ENCODE results near the gene ARF3.
A peak's percentile ranks its signal among the peaks of the same experiment; 100 is the strongest.

DNA sequence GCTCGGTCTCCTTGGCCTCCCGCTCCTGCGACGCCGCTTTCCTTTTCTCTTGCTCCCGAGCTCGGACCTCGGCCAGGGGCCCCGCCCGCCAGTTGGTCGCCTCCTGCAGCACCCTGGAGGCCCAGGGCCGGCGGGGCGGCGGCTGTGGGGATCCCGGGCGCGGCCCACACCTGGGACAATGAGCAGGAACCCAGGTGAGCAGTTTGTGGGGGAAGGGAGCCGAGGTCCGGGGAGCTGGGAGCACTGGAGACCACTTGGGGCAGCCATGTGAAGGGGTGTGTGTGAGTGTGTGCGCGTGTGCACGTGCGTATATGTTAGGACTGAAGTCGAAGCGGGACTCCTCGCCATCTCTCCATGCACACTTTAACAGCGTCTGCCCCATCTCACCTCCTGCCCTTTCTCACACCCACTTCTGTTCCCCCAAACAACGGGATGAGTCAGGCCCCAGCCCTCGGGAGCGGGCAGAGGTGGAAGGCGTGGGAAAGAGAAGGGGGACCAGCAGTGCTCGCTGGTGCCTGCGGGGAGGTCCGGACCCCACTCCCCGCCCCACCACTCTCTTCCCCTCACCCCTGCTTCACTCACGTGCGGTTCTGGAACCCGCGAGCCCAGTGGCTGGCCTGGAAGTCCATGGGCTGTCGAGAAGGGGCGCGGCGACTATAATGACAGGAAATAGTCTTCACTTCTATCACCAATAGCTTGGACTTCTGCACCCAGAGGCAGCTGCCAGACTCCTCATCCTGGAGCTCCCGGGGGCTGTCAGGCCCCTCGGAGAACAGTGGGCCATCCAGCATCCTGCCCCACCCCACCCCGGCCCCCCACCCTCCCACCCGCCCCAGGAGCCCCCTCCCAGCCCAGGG is 41.4 kb upstream of the ARF3 start:
- TF ChIP-seq SPI1 (IDR thresholded peaks at IDR 0.05; ENCODE audit: low read depth, low read length) (no peak), POLR2A (IDR thresholded peaks at IDR 0.05; ENCODE audit: low read depth, low read length) (no peak), TAF1 (IDR thresholded peaks at IDR 0.05; ENCODE audit: low read depth, low read length) (no peak), POLR2AphosphoS5 (IDR thresholded peaks at IDR 0.05; ENCODE audit: low read depth, low read length) (0 out of 2 replicates have a peak, but pooled peaks have one; percentile 9)
